COR-L47 (cell line): ENCODE measurements around the gene PCNX3.

Source experiments
- DNase-seq: peaks from one replicate; lab custom pipeline; 2025; lab: John Stamatoyannopoulos, UW

Gene PCNX3

GRCh38 chr11:65598258-65598699, 17.3 kb upstream of the PCNX3 start:
- no peak for DNase-seq

- no peak for DNase-seq
Measured at GRCh38 chr11:65599216-65599954, 16.2 kb upstream of the PCNX3 start.

- no peak for DNase-seq
Measured at GRCh38 chr11:65599955-65600246, 15.7 kb upstream of the PCNX3 start.

- no peak for DNase-seq
Measured at GRCh38 chr11:65604258-65604657, 11.3 kb upstream of the PCNX3 start.

- no peak for DNase-seq
Measured at GRCh38 chr11:65606876-65607613, 8.5 kb upstream of the PCNX3 start.

GRCh38 chr11:65607614-65608426, 7.8 kb upstream of the PCNX3 start:
- DNase-seq = no peak

- DNase-seq = no peak
Measured at GRCh38 chr11:65609229-65609628, 6.3 kb upstream of the PCNX3 start.

GRCh38 chr11:65609665-65610064, 5.9 kb upstream of the PCNX3 start:
- DNase-seq = no peak

GRCh38 chr11:65610404-65610803, 5.2 kb upstream of the PCNX3 start:
- no peak for DNase-seq

GRCh38 chr11:65611028-65611757, 4.4 kb upstream of the PCNX3 start:
- no peak for DNase-seq

GRCh38 chr11:65611758-65612603, 3.6 kb upstream of the PCNX3 start:
- no peak for DNase-seq

- DNase-seq = no peak
Measured at GRCh38 chr11:65612691-65613090, 2.9 kb upstream of the PCNX3 start.

- no peak for DNase-seq
Measured at GRCh38 chr11:65613091-65613928, 2.3 kb upstream of the PCNX3 start.

GRCh38 chr11:65615950-65616574, 486 bp downstream of the PCNX3 start:
- DNase-seq = no peak

GRCh38 chr11:65616575-65617001, 1.0 kb downstream of the PCNX3 start:
- DNase-seq = no peak

GRCh38 chr11:65617136-65617850, 1.7 kb downstream of the PCNX3 start:
- DNase-seq = no peak

- no peak for DNase-seq
Measured at GRCh38 chr11:65617990-65618751, 2.6 kb downstream of the PCNX3 start.

- no peak for DNase-seq
Measured at GRCh38 chr11:65618763-65619162, 3.2 kb downstream of the PCNX3 start.
